BLaER1 treated with 17β-estradiol and CSF1 and Interleukin-3, amounts not matched to agents 10 nM and 100 nM (cell line): Measurements from ENCODE around the gene PTP4A2.
A peak's percentile ranks its signal among the peaks of the same experiment; 100 is the strongest.

Source experiments
- H3K27ac ChIP-seq, 11 experiments: shearing (Covaris generic); formaldehyde crosslinking; 2 replicates each; pipeline ENCODE4 v1.8.1; 2022
- H3K27me3 ChIP-seq, 11 experiments: shearing (Covaris generic); formaldehyde crosslinking; 2 replicates each; pipeline ENCODE4 v1.8.1; 2022
- H3K36me3 ChIP-seq, 11 experiments: shearing (Covaris generic); formaldehyde crosslinking; 2 replicates each; pipeline ENCODE4 v1.8.1; 2022
- H3K4me1 ChIP-seq, 10 experiments: shearing (Covaris generic); formaldehyde crosslinking; 2 replicates each; pipeline ENCODE4 v1.8.1; 2022
- H3K4me2 ChIP-seq, 11 experiments: shearing (Covaris generic); formaldehyde crosslinking; 2 replicates each; pipeline ENCODE4 v1.8.1; 2022
- H3K4me3 ChIP-seq, 10 experiments: shearing (Covaris generic); formaldehyde crosslinking; 2 replicates each; pipeline ENCODE4 v1.8.1; 2022
- H3K9ac ChIP-seq, 11 experiments: shearing (Covaris generic); formaldehyde crosslinking; 2 replicates each; pipeline ENCODE4 v1.8.1; 2022
- H3K9me3 ChIP-seq, 11 experiments: shearing (Covaris generic); formaldehyde crosslinking; replicated peaks in 1 of 11; 2 replicates each; pipeline ENCODE4 v1.8.1; 2022
- H4K20me1 ChIP-seq, 11 experiments: shearing (Covaris generic); formaldehyde crosslinking; 2 replicates each; pipeline ENCODE4 v1.8.1; 2022
- Cebpa-rat ChIP-seq, 11 experiments: shearing (Covaris generic); IDR thresholded peaks; 2 replicates each; pipeline ENCODE4 v1.8.1; 2022

Gene PTP4A2

GRCh38 chr1:31938184-31938975 lies at the start of gene PTP4A2:
TSS of gene PTP4A2 (minus strand) at chr1:31938368. CDS start at chr1:31919065, 19,303 bp downstream.
- H3K36me3 ChIP-seq: peaks cover 0 to 12% (median 3%) of the 10 kb centered on the region in 11 experiments; a peak in 6 of 22 replicates
- peak within 1 kb of the TSS; percentile 93 to 99 (median 98) for H3K27ac ChIP-seq
- peak within 1 kb of the TSS; percentile 93 to 100 (median 98) for H3K9ac ChIP-seq
- H4K20me1 ChIP-seq: peaks cover 40 to 43% (median 41%) of the 10 kb centered on the region in 11 experiments
- H3K4me2 ChIP-seq: peak within 1 kb of the TSS; percentile 74 to 99 (median 89)
- H3K4me3 ChIP-seq: peak within 1 kb of the TSS; percentile 80 to 97 (median 90)
- no peaks in the 10 kb centered on the region for H3K9me3 ChIP-seq
- TF ChIP-seq Cebpa-rat (IDR thresholded peaks at IDR 0.05): no peak
- peaks cover 80 to 86% (median 83%) of the 10 kb centered on the region in 10 experiments for H3K4me1 ChIP-seq
- H3K27me3 ChIP-seq: no peaks in the 10 kb centered on the region

GRCh38 chr1:31987135-31987619 lies 49.0 kb upstream of the PTP4A2 start:
- Histone ChIP-seq H3K27me3 (no peaks in the 10 kb centered on the region), H3K36me3 (no peaks in the 10 kb centered on the region), H4K20me1 (no peaks in the 10 kb centered on the region), H3K4me3 (peak overlapping the region in 3 of 10 experiments; percentile 11 to 45 (median 40); a peak in 5 of 20 replicates), H3K4me2 (peak overlapping the region; percentile 62 to 94 (median 77)), H3K4me1 (peaks cover 39 to 99% (median 86%) of the 10 kb centered on the region in 10 experiments), H3K9ac (peak overlapping the region; percentile 28 to 86 (median 67); a peak in 19 of 22 replicates), H3K9me3 (peaks cover 0 to 3% (median 0%) of the 10 kb centered on the region in 11 experiments; a peak in 1 of 22 replicates), H3K27ac (peak overlapping the region in 10 of 11 experiments; percentile 5 to 96 (median 82); a peak in 19 of 22 replicates)
- TF ChIP-seq Cebpa-rat (IDR thresholded peaks at IDR 0.05): no peak

- Histone ChIP-seq H3K4me2 (peak overlapping the region; percentile 56 to 94 (median 77)), H3K4me3 (peak overlapping the region in 2 of 10 experiments; percentile 36 to 44; a peak in 2 of 20 replicates), H3K9ac (peak overlapping the region; percentile 4 to 86 (median 71); a peak in 21 of 22 replicates), H3K36me3 (no peaks in the 10 kb centered on the region), H4K20me1 (no peaks in the 10 kb centered on the region), H3K4me1 (peaks cover 56 to 99% (median 94%) of the 10 kb centered on the region in 10 experiments), H3K9me3 (peaks cover 0 to 3% (median 0%) of the 10 kb centered on the region in 11 experiments; a peak in 1 of 22 replicates), H3K27me3 (no peaks in the 10 kb centered on the region), H3K27ac (peak overlapping the region in 10 of 11 experiments; percentile 26 to 96 (median 83); a peak in 19 of 22 replicates)
- TF ChIP-seq Cebpa-rat (IDR thresholded peaks at IDR 0.05): no peak
These were observed 47.3 kb upstream of the PTP4A2 start for GRCh38 chr1:31985430-31985829.

GRCh38 chr1:31984419-31985347 lies 46.5 kb upstream of the PTP4A2 start:
- H3K4me1 ChIP-seq: peaks cover 62 to 100% (median 98%) of the 10 kb centered on the region in 10 experiments
- peaks cover 0 to 3% (median 0%) of the 10 kb centered on the region in 11 experiments; a peak in 1 of 22 replicates for H3K9me3 ChIP-seq
- no peaks in the 10 kb centered on the region for H4K20me1 ChIP-seq
- peak overlapping the region in 10 of 11 experiments; percentile 26 to 96 (median 83); a peak in 19 of 22 replicates for H3K27ac ChIP-seq
- no peak for TF ChIP-seq Cebpa-rat (IDR thresholded peaks at IDR 0.05)
- peak overlapping the region in 2 of 10 experiments; percentile 36 to 44; a peak in 2 of 20 replicates for H3K4me3 ChIP-seq
- no peaks in the 10 kb centered on the region for H3K27me3 ChIP-seq
- peak overlapping the region; percentile 56 to 94 (median 77) for H3K4me2 ChIP-seq
- peak overlapping the region; percentile 4 to 86 (median 71); a peak in 20 of 22 replicates for H3K9ac ChIP-seq
- no peaks in the 10 kb centered on the region for H3K36me3 ChIP-seq

- Histone ChIP-seq H3K9me3 (peaks cover 0 to 3% (median 0%) of the 10 kb centered on the region in 11 experiments; a peak in 1 of 22 replicates), H4K20me1 (no peaks in the 10 kb centered on the region), H3K36me3 (no peaks in the 10 kb centered on the region), H3K4me2 (peak overlapping the region; percentile 69 to 94 (median 84)), H3K27me3 (no peaks in the 10 kb centered on the region), H3K4me3 (peak overlapping the region in 7 of 10 experiments; percentile 5 to 40 (median 23); a peak in 8 of 20 replicates), H3K4me1 (peaks cover 69 to 100% (median 97%) of the 10 kb centered on the region in 10 experiments), H3K27ac (peak overlapping the region in 10 of 11 experiments; percentile 1 to 96 (median 82); a peak in 19 of 22 replicates), H3K9ac (peak overlapping the region in 9 of 11 experiments; percentile 37 to 81 (median 65); a peak in 17 of 22 replicates)
- TF ChIP-seq Cebpa-rat (IDR thresholded peaks at IDR 0.05): no peak
These were observed 43.8 kb upstream of the PTP4A2 start for GRCh38 chr1:31981972-31982371.

GRCh38 chr1:31981456-31981839 lies 43.3 kb upstream of the PTP4A2 start:
- Histone ChIP-seq H3K9me3 (peaks cover 0 to 3% (median 0%) of the 10 kb centered on the region in 11 experiments; a peak in 1 of 22 replicates), H3K36me3 (no peaks in the 10 kb centered on the region), H3K4me2 (peak overlapping the region; percentile 69 to 94 (median 84)), H3K27ac (peak overlapping the region in 10 of 11 experiments; percentile 9 to 96 (median 79); a peak in 20 of 22 replicates), H4K20me1 (no peaks in the 10 kb centered on the region), H3K27me3 (no peaks in the 10 kb centered on the region), H3K4me1 (peaks cover 65 to 100% (median 97%) of the 10 kb centered on the region in 10 experiments), H3K4me3 (peak overlapping the region in 7 of 10 experiments; percentile 5 to 40 (median 23); a peak in 9 of 20 replicates), H3K9ac (peak overlapping the region in 9 of 11 experiments; percentile 37 to 81 (median 65); a peak in 17 of 22 replicates)
- TF ChIP-seq Cebpa-rat (IDR thresholded peaks at IDR 0.05): no peak

- H3K4me3 ChIP-seq: peak overlapping the region in 3 of 10 experiments; percentile 6 to 38 (median 23); a peak in 2 of 20 replicates
- H3K4me1 ChIP-seq: peaks cover 62 to 98% (median 95%) of the 10 kb centered on the region in 10 experiments
- H3K36me3 ChIP-seq: no peaks in the 10 kb centered on the region
- no peaks in the 10 kb centered on the region for H3K27me3 ChIP-seq
- H3K27ac ChIP-seq: peak overlapping the region in 10 of 11 experiments; percentile 9 to 96 (median 79); a peak in 21 of 22 replicates
- peak overlapping the region; percentile 69 to 94 (median 84) for H3K4me2 ChIP-seq
- no peaks in the 10 kb centered on the region for H4K20me1 ChIP-seq
- no peak for TF ChIP-seq Cebpa-rat (IDR thresholded peaks at IDR 0.05)
- peaks cover 0 to 3% (median 0%) of the 10 kb centered on the region in 11 experiments; a peak in 1 of 22 replicates for H3K9me3 ChIP-seq
- H3K9ac ChIP-seq: peak overlapping the region in 9 of 11 experiments; percentile 37 to 81 (median 65); a peak in 15 of 22 replicates
These were observed 42.8 kb upstream of the PTP4A2 start for GRCh38 chr1:31980835-31981455.
